Measurements from ENCODE around the gene INCENP.
A peak's percentile ranks its signal among the peaks of the same experiment; 100 is the strongest.
"Not testable (repeated sequence)": the region's sequence is repeated elsewhere in the genome, so short reads cannot be mapped to it uniquely, and the experiment has no call there.

INCENP gene

GRCh38 chr11:62081378-62082291 lies 42.2 kb upstream of the INCENP start:
- Histone ChIP-seq H4K20me1 (ENCODE audit: low read depth, low read length) (no peaks in the 10 kb centered on the region), H3K9me2 (replicated peaks; ENCODE audit: insufficient read depth, low read length) (no peaks in the 10 kb centered on the region), H3K4me3 (ENCODE audit: insufficient read depth, low read length, poor library complexity, severe bottlenecking) (no peak overlapping the region), H3K79me2 (ENCODE audit: insufficient read depth, low read length) (no peaks in the 10 kb centered on the region), H3K9me3 (ENCODE audit: insufficient read depth, low read length) (no peaks in the 10 kb centered on the region), H3K4me2 (ENCODE audit: low read depth, low read length, poor library complexity, severe bottlenecking) (peak overlapping the region; percentile 28), H3F3A (ENCODE audit: insufficient read depth) (no peaks in the 10 kb centered on the region), H3K27me3 (ENCODE audit: low read length) (no peaks in the 10 kb centered on the region), H3K36me3 (ENCODE audit: low read length) (no peaks in the 10 kb centered on the region), H3K9ac (ENCODE audit: low read length) (no peak overlapping the region), H3K27ac (ENCODE audit: low read depth, low read length) (no peak overlapping the region), H2AFZ (ENCODE audit: low read depth, low read length, severe bottlenecking) (no peak overlapping the region)
- no peak for TF ChIP-seq EZH2phosphoT487 (conservative IDR thresholded peaks at IDR 0.05; ENCODE audit: low read length)
- TF ChIP-seq CTCF (IDR thresholded peaks at IDR 0.05; ENCODE audit: insufficient read depth, low read length, poor library complexity, severe bottlenecking), result peak; percentile 87

- Histone ChIP-seq H3K4me3 (ENCODE audit: insufficient read depth, low read length, poor library complexity, severe bottlenecking) (no peak overlapping the region), H3K79me2 (ENCODE audit: insufficient read depth, low read length) (no peaks in the 10 kb centered on the region), H3K9me3 (ENCODE audit: insufficient read depth, low read length) (no peaks in the 10 kb centered on the region), H3K36me3 (ENCODE audit: low read length) (no peaks in the 10 kb centered on the region), H3F3A (ENCODE audit: insufficient read depth) (no peaks in the 10 kb centered on the region), H2AFZ (ENCODE audit: low read depth, low read length, severe bottlenecking) (no peak overlapping the region), H3K9ac (ENCODE audit: low read length) (no peak overlapping the region), H3K4me2 (ENCODE audit: low read depth, low read length, poor library complexity, severe bottlenecking) (no peak overlapping the region), H4K20me1 (ENCODE audit: low read depth, low read length) (no peaks in the 10 kb centered on the region), H3K9me2 (replicated peaks; ENCODE audit: insufficient read depth, low read length) (no peaks in the 10 kb centered on the region), H3K27ac (ENCODE audit: low read depth, low read length) (no peak overlapping the region), H3K27me3 (ENCODE audit: low read length) (no peaks in the 10 kb centered on the region)
- TF ChIP-seq EZH2phosphoT487 (conservative IDR thresholded peaks at IDR 0.05; ENCODE audit: low read length) (no peak), CTCF (IDR thresholded peaks at IDR 0.05; ENCODE audit: insufficient read depth, low read length, poor library complexity, severe bottlenecking) (no peak)
Measured at GRCh38 chr11:62082292-62082657, 41.5 kb upstream of the INCENP start.

- H3K4me3 ChIP-seq (ENCODE audit: insufficient read depth, low read length, poor library complexity, severe bottlenecking); H3K27ac ChIP-seq (ENCODE audit: low read depth, low read length); H3K9me2 ChIP-seq (replicated peaks; ENCODE audit: insufficient read depth, low read length); H2AFZ ChIP-seq (ENCODE audit: low read depth, low read length, severe bottlenecking); H3K36me3 ChIP-seq (ENCODE audit: low read length); H3K9ac ChIP-seq (ENCODE audit: low read length); H3F3A ChIP-seq (ENCODE audit: insufficient read depth); H4K20me1 ChIP-seq (ENCODE audit: low read depth, low read length); H3K79me2 ChIP-seq (ENCODE audit: insufficient read depth, low read length); H3K27me3 ChIP-seq (ENCODE audit: low read length); H3K4me2 ChIP-seq (ENCODE audit: low read depth, low read length, poor library complexity, severe bottlenecking): not testable (repeated sequence)
- peaks cover 15% of the 10 kb centered on the region; the same call in 1 of the 2 replicates for H3K9me3 ChIP-seq (ENCODE audit: insufficient read depth, low read length)
Measured at GRCh38 chr11:62084801-62085200, 39.0 kb upstream of the INCENP start.

GRCh38 chr11:62087694-62088093 lies 36.1 kb upstream of the INCENP start:
- no peaks in the 10 kb centered on the region for H3F3A ChIP-seq (ENCODE audit: insufficient read depth)
- H3K9ac ChIP-seq (ENCODE audit: low read length), result no peak overlapping the region
- H3K79me2 ChIP-seq (ENCODE audit: insufficient read depth, low read length), result no peaks in the 10 kb centered on the region
- H3K4me3 ChIP-seq (ENCODE audit: insufficient read depth, low read length, poor library complexity, severe bottlenecking), result peak overlapping the region; percentile 3
- no peaks in the 10 kb centered on the region for H4K20me1 ChIP-seq (ENCODE audit: low read depth, low read length)
- no peak overlapping the region for H3K27ac ChIP-seq (ENCODE audit: low read depth, low read length)
- TF ChIP-seq EZH2phosphoT487 (conservative IDR thresholded peaks at IDR 0.05; ENCODE audit: low read length), result no peak
- no peak for TF ChIP-seq CTCF (IDR thresholded peaks at IDR 0.05; ENCODE audit: insufficient read depth, low read length, poor library complexity, severe bottlenecking)
- no peak overlapping the region for H3K4me2 ChIP-seq (ENCODE audit: low read depth, low read length, poor library complexity, severe bottlenecking)
- H2AFZ ChIP-seq (ENCODE audit: low read depth, low read length, severe bottlenecking), result no peak overlapping the region
- H3K36me3 ChIP-seq (ENCODE audit: low read length), result 0 out of 2 replicates have a peak, but pooled peaks cover 2% of the 10 kb centered on the region
- peaks cover 21% of the 10 kb centered on the region; the same call in 1 of the 2 replicates for H3K9me3 ChIP-seq (ENCODE audit: insufficient read depth, low read length)
- H3K9me2 ChIP-seq (replicated peaks; ENCODE audit: insufficient read depth, low read length), result no peaks in the 10 kb centered on the region
- H3K27me3 ChIP-seq (ENCODE audit: low read length), result no peaks in the 10 kb centered on the region
